Activated naive CD8-positive, alpha-beta T cell treated with anti-CD3 and anti-CD28 coated beads, Interleukin-2, amount 50 U/mL, for 16 hours (primary cell): ENCODE data around the gene SMYD3.
"Not testable (repeated sequence)": the region's sequence is repeated elsewhere in the genome, so short reads cannot be mapped to it uniquely, and the experiment has no call there.

Source experiments
- DNase-seq: peaks from one replicate; pipeline ENCODE4 v3.0.0-alpha.2; 2020; ENCODE audit warnings: low read depth, low spot score

SMYD3 gene

GRCh38 chr1:246032031-246032551, 475.0 kb downstream of the SMYD3 start:
- DNase-seq, result no peak

GRCh38 chr1:246029616-246030015, 477.5 kb downstream of the SMYD3 start:
- no peak for DNase-seq

- DNase-seq, result not testable (repeated sequence)
These were observed 483.0 kb downstream of the SMYD3 start for GRCh38 chr1:246024118-246024517.

- DNase-seq, result no peak
These were observed 486.7 kb downstream of the SMYD3 start for GRCh38 chr1:246020211-246020954.

- DNase-seq, result no peak
These were observed 488.9 kb downstream of the SMYD3 start for GRCh38 chr1:246018146-246018545.

GRCh38 chr1:246012341-246012740, 494.7 kb downstream of the SMYD3 start:
- no peak for DNase-seq

GRCh38 chr1:246010386-246010785, 496.7 kb downstream of the SMYD3 start:
- no peak for DNase-seq

GRCh38 chr1:246008363-246008831, 498.7 kb downstream of the SMYD3 start:
- no peak for DNase-seq

- no peak for DNase-seq
These were observed 502.0 kb downstream of the SMYD3 start for GRCh38 chr1:246005067-246005466.

GRCh38 chr1:246004301-246004700, 502.8 kb downstream of the SMYD3 start:
- DNase-seq, result no peak

- DNase-seq, result no peak
These were observed 503.7 kb downstream of the SMYD3 start for GRCh38 chr1:246003442-246003730.

GRCh38 chr1:246002725-246003441, 504.2 kb downstream of the SMYD3 start:
- peak; percentile 70 for DNase-seq

- no peak for DNase-seq
These were observed 505.2 kb downstream of the SMYD3 start for GRCh38 chr1:246001837-246002230.

- DNase-seq, result no peak
These were observed 505.8 kb downstream of the SMYD3 start for GRCh38 chr1:246001142-246001836.

- no peak for DNase-seq
These were observed 506.5 kb downstream of the SMYD3 start for GRCh38 chr1:246000638-246001015.

- no peak for DNase-seq
These were observed 507.1 kb downstream of the SMYD3 start for GRCh38 chr1:245999697-246000637.

- DNase-seq, result no peak
These were observed 509.4 kb downstream of the SMYD3 start for GRCh38 chr1:245997471-245998258.

- DNase-seq, result no peak
These were observed 510.3 kb downstream of the SMYD3 start for GRCh38 chr1:245996811-245997210.

- no peak for DNase-seq
These were observed 511.6 kb downstream of the SMYD3 start for GRCh38 chr1:245995474-245995873.

GRCh38 chr1:245991266-245991665, 515.8 kb downstream of the SMYD3 start:
- no peak for DNase-seq
